ENCODE measurements around the gene DIS3L2. TPM values are rescaled to one million over a fixed set of nuclear protein-coding genes. Genes with fewer than 3 reads are reported as not detected.

DIS3L2 gene
- total RNA-seq, 2 experiments from 2014 or later = 39.8 to 39.9 TPM

DNA sequence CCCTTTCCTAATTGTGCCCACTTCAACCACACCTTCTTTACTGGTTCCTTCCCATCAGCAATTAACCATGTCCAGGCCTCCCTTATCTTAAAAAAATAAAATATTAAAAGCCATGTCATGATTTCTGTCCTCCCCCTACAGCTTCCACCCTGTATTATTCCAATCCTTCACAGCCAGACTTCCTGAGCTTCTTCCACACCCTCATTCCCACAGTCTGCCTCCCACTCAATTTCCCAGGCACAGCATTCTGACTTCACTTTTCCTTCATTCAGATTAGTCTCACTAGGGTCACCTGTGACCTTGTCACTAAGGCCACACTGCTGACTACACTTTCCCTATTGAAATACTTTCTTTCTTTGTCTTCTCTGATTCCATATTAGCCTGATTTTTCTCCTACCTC lies 159.4 kb downstream of the DIS3L2 start:
- no peak for ATAC-seq (ENCODE audit: low read depth)
- Mint-ChIP-seq H3K27ac (no peak overlapping the region), H3K9me3 (no peaks in the 10 kb centered on the region), H3K4me1 (peaks cover 8% of the 10 kb centered on the region), H3K36me3 (peaks cover 4% of the 10 kb centered on the region), H3K4me3 (no peak overlapping the region), H3K27me3 (no peaks in the 10 kb centered on the region)
- POLR2A ChIA-PET = no interaction called here
- no peak for DNase-seq

DNA sequence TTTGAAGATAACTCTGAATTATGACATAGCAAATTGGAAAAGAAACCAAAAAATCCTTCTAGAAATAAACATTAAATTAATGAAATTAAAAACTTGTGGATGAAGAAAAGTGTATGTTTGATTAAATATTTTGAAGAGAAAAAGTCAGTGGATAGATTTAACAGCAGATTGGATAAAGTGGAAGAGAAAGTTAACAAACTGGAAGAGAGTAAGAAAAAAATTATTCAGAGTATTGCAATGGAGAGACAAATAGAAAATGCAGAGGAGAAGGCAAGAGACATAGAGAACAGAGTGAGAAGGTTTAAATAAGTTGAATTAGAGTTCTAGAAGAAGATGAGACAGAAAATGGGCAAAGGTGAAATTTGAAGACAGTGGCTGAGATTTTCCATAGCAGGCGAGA lies 162.8 kb downstream of the DIS3L2 start:
- H3K36me3 Mint-ChIP-seq = peaks cover 2% of the 10 kb centered on the region
- peaks cover 13% of the 10 kb centered on the region for H3K4me1 Mint-ChIP-seq
- POLR2A ChIA-PET = no interaction called here
- no peak for DNase-seq
- no peak overlapping the region for H3K27ac Mint-ChIP-seq
- no peak overlapping the region for H3K4me3 Mint-ChIP-seq
- no peaks in the 10 kb centered on the region for H3K9me3 Mint-ChIP-seq
- no peak for ATAC-seq (ENCODE audit: low read depth)
- H3K27me3 Mint-ChIP-seq = no peaks in the 10 kb centered on the region

DNA sequence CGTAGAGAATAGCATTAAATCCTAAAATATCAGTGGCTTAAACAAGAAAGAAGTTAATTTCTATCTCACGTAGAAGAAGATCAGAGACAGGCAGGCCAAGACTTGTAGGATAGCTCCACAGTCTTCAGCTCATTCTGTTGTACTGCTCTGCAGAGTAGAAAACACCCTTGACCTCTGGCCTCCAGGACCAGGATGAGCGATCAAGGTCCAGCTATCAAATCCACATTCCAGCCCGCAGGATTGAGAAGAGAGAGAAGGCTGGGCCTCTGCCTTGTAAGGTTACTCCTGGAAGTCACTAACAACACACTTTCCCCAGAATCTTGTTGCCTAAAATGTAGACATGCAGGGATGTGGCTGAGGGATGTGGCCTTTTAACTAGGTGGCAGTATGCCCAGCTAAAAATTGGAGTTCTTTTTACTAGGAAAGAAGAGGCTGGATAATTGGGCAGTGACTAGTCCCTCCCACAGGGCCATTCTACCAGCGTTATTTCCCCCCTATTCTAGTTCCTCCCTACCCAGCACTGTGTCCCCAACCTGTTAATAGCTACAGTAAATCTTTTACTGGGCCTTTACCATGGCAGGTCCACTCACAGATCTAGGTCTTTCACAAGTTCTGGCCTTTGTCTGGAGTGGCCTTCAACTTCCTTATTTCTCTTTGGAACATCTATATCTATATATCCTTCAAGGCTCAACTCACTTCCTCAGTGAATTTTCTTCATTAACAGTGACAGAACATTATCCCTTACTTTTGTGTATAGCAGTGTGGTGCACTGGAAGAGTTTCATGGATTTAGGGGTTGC lies 165.0 kb downstream of the DIS3L2 start:
- POLR2A ChIA-PET = no interaction called here
- ATAC-seq (ENCODE audit: low read depth) = no peak
- Mint-ChIP-seq H3K4me3 (no peak overlapping the region), H3K36me3 (peaks cover 12% of the 10 kb centered on the region), H3K9me3 (no peaks in the 10 kb centered on the region), H3K4me1 (peaks cover 13% of the 10 kb centered on the region), H3K27ac (no peak overlapping the region), H3K27me3 (no peaks in the 10 kb centered on the region)
- DNase-seq = no peak

DNA sequence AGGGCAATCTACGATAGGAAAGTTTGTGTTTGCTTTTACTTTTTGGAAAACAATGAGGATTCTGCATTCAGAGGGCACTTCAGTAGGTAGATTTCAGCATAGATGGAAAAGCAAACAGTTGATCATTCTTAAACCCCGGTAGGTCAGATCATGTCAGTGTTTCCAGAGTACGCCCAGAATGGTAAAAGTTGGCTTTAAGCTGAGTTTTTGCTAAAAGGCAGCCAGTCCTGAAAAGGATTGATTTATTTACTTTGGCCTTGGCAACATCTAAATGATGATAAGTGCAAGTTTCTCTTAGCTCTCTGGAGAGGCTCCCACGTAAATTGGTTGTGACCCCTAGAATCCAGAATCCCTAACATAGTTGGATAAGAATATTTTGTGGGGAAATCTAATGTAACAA lies 168.0 kb downstream of the DIS3L2 start:
- DNase-seq = no peak
- ATAC-seq (ENCODE audit: low read depth) = no peak
- H3K4me1 Mint-ChIP-seq = peaks cover 9% of the 10 kb centered on the region
- H3K4me3 Mint-ChIP-seq = no peak overlapping the region
- no peaks in the 10 kb centered on the region for H3K9me3 Mint-ChIP-seq
- no peak overlapping the region for H3K27ac Mint-ChIP-seq
- POLR2A ChIA-PET = no interaction called here
- H3K36me3 Mint-ChIP-seq = peaks cover 20% of the 10 kb centered on the region
- H3K27me3 Mint-ChIP-seq = no peaks in the 10 kb centered on the region

DNA sequence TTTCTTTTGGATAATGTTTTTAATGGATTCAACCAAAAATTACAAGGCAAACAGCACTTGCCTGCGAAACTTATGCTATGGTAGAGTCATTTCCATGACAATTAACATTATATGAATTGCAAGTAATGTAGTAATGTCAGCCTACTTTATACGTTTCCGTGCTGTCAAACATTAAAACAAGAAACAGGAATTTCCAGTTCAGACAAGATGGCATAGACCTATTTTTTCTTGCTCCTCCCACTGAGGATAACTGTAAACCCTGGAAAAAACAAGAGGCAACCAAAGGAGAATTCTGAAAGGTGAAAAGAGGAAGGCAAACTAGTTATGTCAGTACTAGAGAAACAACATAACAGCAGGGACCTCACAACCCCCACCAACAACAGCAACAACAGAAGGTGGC lies 170.7 kb downstream of the DIS3L2 start:
- H3K4me1 Mint-ChIP-seq = peaks cover 19% of the 10 kb centered on the region
- POLR2A ChIA-PET = no interaction called here
- no peak for DNase-seq
- no peak for ATAC-seq (ENCODE audit: low read depth)
- no peak overlapping the region for H3K27ac Mint-ChIP-seq
- H3K27me3 Mint-ChIP-seq = no peaks in the 10 kb centered on the region
- no peaks in the 10 kb centered on the region for H3K9me3 Mint-ChIP-seq
- H3K36me3 Mint-ChIP-seq = peaks cover 25% of the 10 kb centered on the region
- H3K4me3 Mint-ChIP-seq = no peak overlapping the region

DNA sequence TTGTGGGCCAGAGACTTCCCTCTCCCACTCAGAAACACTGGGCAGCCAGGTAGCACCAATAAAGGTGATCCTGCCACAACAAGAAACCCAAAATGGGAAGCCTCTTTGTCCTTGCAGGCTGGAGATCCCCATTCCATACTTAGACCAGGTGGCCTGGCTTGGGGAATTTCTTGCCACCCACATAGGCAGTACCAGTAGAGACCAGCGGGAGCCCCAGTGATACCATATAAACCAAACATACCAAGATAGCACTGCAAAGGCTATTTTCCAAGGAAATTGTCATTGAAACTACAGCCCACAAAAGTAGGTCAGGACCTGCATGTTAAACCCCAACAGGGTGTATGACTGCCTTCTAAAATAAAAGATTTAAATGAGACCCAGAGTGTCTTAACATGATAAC lies 171.6 kb downstream of the DIS3L2 start:
- DNase-seq = no peak
- ATAC-seq (ENCODE audit: low read depth) = no peak

DNA sequence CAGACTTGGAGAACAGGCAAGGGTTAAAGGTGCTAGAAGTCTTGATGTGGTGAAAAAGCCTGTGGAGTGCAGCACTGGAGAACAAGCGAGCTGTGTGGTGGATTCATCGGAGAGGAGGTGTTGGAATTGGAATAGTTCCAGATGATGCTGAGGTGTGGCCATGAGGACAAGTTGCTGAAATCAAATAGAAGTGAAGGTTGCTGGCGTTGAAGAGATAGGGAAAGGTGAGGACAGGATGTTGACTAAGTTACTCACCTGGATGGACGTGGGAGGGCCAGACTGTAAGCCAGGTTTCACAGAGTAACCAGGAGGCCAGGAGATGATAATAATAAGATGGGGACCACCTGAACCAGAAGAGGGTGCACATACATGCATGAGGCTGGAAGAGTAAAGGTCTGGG lies 173.4 kb downstream of the DIS3L2 start:
- Mint-ChIP-seq H3K36me3 (peaks cover 25% of the 10 kb centered on the region), H3K27me3 (no peaks in the 10 kb centered on the region), H3K4me1 (peaks cover 31% of the 10 kb centered on the region), H3K9me3 (no peaks in the 10 kb centered on the region), H3K4me3 (no peak overlapping the region), H3K27ac (no peak overlapping the region)
- DNase-seq = no peak
- POLR2A ChIA-PET = no interaction called here
- ATAC-seq (ENCODE audit: low read depth) = no peak

More for the DNA sequence above, 171.6 kb downstream of the DIS3L2 start:
- Mint-ChIP-seq H3K27me3 (no peaks in the 10 kb centered on the region), H3K27ac (no peak overlapping the region), H3K36me3 (peaks cover 25% of the 10 kb centered on the region), H3K4me3 (no peak overlapping the region), H3K9me3 (no peaks in the 10 kb centered on the region), H3K4me1 (peaks cover 20% of the 10 kb centered on the region)
- POLR2A ChIA-PET = interaction anchor here (0.6 kb wide), 1 partner anchor 101 kb away, joined by 5 read pairs; no protein-coding TSS in a partner anchor

DNA sequence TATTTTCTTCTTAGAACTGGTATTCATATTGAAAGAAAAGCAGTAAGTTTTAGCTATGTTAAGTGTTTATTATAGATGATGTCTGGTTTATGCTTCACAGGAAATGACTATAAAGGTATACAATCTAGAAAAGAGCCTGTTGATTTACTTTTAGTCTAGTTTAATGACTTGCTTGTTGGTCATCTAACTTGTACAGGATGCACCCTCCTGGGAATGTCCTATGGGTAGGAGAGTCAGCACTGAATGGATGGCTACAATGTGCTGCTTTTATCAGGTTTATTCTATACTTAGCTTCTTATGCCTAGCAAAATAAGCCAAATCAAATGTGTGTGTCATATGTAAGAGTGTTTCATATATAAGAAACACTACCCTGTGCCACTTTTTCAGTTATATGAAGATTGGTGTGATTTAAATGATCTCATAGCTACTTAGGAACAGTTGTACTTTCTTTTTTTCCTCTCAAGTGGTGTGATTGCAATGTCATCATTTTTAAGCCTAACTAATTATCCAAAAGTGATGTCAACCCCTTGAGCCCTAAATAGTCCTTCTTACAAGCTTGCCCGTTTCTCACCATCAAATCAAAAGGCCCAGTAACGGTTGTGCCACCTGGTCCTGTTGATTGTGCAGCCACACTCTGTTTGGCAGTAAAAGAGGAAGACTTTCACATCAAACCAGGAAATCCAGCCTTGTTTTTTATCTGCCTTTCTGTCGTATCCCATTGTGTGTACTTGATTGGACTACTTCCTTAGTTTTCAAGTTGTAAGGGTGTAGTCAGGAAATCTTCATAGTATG lies 176.0 kb downstream of the DIS3L2 start:
- ATAC-seq (ENCODE audit: low read depth) = no peak
- Mint-ChIP-seq H3K27me3 (no peaks in the 10 kb centered on the region), H3K9me3 (no peaks in the 10 kb centered on the region), H3K36me3 (peaks cover 19% of the 10 kb centered on the region), H3K4me3 (no peak overlapping the region), H3K4me1 (peaks cover 37% of the 10 kb centered on the region), H3K27ac (no peak overlapping the region)
- no peak for DNase-seq
- POLR2A ChIA-PET = no interaction called here

DNA sequence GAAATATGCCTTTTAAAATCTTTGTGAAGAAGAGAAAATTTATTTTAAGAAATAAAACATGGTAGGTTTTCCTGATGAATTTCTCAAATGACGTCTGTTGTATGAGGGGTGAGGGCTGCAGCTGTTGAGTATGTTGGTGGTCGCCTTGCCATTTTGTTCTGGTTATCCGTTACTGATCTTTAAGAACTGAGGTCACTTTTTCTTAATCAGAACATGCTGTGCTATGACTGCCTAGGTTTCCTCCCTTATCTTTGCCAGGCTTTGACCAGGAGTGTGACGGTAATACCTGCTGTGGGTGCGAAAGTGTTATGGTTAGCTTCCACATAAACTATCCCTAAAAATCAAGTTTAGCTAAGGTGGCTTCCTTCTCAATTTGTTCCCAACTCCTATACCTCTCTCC lies 176.9 kb downstream of the DIS3L2 start:
- ATAC-seq (ENCODE audit: low read depth) (no peak), DNase-seq (no peak)
- H3K4me3 Mint-ChIP-seq = no peak overlapping the region
- H3K27ac Mint-ChIP-seq = no peak overlapping the region
- peaks cover 37% of the 10 kb centered on the region for H3K4me1 Mint-ChIP-seq
- H3K9me3 Mint-ChIP-seq = no peaks in the 10 kb centered on the region
- H3K27me3 Mint-ChIP-seq = no peaks in the 10 kb centered on the region
- peaks cover 16% of the 10 kb centered on the region for H3K36me3 Mint-ChIP-seq
- POLR2A ChIA-PET = interaction anchor here (1.0 to 1.5 kb wide), 2 partner anchors 177 to 184 kb away, joined by 3 to 5 read pairs; partner anchors contain the start of gene DIS3L2

DNA sequence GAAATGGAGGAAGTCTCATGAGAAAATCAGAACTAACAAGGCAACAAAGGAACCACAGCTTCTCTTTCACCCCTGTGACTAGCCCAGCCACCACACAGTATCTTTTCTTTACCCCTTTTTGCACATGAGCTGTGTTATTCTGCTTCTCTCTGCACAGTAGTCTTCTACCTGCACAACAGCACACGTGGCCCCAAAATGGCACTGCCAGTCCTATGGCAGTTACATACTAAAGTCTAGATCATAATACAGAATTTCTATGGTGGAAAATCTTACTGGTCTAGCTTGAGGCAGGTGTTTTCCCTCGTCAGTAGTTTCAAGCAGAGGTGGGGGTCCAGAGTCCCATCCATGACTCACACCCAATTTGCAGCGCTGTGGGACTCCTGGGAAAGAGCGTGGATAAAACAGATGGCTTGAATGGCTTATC lies 177.7 kb downstream of the DIS3L2 start:
- Mint-ChIP-seq H3K9me3 (no peaks in the 10 kb centered on the region), H3K4me3 (peak overlapping the region; percentile 45), H3K27me3 (no peaks in the 10 kb centered on the region), H3K4me1 (peaks cover 37% of the 10 kb centered on the region), H3K36me3 (peaks cover 16% of the 10 kb centered on the region), H3K27ac (peak overlapping the region; percentile 66)
- POLR2A ChIA-PET = interaction anchor here (1.0 to 1.5 kb wide), 2 partner anchors 178 to 183 kb away, joined by 3 to 5 read pairs; partner anchors contain the start of gene DIS3L2
- peak; percentile 88 for ATAC-seq (ENCODE audit: low read depth)
- DNase-seq = no peak

DNA sequence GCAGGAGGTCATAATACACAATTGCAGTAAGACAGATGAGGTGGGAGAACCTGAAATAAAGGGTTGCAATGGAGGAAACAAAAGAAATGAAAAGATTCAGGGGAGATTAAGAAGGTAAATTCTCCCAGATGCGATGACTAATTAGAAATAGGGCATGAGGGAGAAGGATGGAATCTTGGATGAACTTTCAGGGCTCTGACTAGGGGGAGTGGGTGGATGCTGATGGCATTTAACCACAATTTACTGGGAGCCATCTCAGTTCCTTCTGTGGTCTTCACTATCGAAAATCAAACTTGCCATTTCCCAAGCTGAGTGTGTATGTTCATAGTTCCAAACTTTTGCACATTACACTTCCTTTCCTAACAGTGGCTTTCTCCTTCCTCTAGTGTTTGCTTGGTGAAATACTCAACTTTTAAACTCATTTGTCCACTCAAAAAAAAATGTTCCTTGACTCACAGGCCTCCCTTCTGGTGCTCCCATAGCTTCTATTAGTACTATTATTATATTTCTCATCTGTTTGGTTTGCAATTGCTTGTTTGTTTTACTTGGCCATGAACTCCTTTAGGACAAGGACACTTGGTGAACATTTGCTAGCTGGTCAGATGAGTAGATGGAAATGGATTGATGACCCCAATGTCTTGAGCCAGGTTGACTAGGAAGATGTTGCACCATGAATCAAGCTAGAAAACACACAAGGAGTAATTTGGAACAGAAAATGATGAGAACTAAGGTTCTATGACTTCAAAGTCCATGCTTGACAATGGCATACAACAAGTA lies 178.5 kb downstream of the DIS3L2 start:
- POLR2A ChIA-PET = interaction anchor here (1.5 kb wide), 1 partner anchor 179 kb away, joined by 5 read pairs; the partner anchor contains the start of gene DIS3L2
- peak overlapping the region; percentile 45 for H3K4me3 Mint-ChIP-seq
- DNase-seq (no peak), ATAC-seq (ENCODE audit: low read depth) (no peak)
- H3K27ac Mint-ChIP-seq = no peak overlapping the region
- H3K9me3 Mint-ChIP-seq = no peaks in the 10 kb centered on the region
- H3K27me3 Mint-ChIP-seq = no peaks in the 10 kb centered on the region
- H3K36me3 Mint-ChIP-seq = peaks cover 14% of the 10 kb centered on the region
- peaks cover 34% of the 10 kb centered on the region for H3K4me1 Mint-ChIP-seq

DNA sequence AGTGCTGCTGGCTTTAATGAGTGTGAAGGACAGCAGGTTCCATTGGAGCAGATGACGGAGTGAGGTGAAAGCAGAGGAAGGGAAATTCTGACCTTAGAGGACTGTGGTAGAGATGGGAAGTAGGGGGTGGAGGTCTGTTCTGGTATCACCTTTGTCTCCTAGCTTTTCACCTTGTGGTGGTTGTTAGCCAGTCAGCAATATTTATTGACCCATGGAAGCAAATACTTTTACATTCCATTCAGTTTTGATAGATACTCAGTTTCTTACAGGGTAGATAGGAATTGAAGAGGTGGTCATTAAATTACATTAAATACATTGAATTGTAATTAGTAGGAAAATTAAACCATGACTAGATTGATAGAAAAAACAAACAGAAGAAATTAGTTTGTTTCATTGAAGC lies 180.1 kb downstream of the DIS3L2 start:
- POLR2A ChIA-PET = interaction anchor here (1.6 kb wide), 1 partner anchor 215 kb away, joined by 4 read pairs; the partner anchor contains the start of gene NPPC

DNA sequence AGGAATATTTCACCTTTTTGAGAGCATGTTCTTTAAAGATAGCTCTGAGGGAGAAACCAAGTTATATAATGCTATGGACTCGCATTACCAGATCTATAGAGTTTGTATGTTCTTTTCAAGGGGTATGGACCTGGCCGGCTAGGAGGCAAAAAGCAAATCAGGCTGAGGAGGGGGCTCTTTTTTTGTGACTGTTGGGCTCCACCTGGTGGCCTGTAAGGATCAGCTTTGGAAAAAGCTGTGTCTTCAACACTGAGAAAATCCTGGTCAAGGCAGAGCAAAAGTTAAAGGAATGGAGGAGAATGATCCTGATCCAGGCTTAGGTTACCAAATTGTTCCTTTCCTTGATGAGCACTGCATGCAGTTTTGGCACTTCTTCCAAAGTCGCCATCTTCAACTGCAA lies 180.5 kb downstream of the DIS3L2 start:
- H3K36me3 Mint-ChIP-seq = peaks cover 14% of the 10 kb centered on the region
- H3K27me3 Mint-ChIP-seq = no peaks in the 10 kb centered on the region
- DNase-seq (no peak), ATAC-seq (ENCODE audit: low read depth) (peak; percentile 30)
- H3K27ac Mint-ChIP-seq = no peak overlapping the region
- H3K4me1 Mint-ChIP-seq = peaks cover 27% of the 10 kb centered on the region
- no peak overlapping the region for H3K4me3 Mint-ChIP-seq
- POLR2A ChIA-PET = interaction anchor here (1.6 kb wide), 1 partner anchor 216 kb away, joined by 4 read pairs; the partner anchor contains the start of gene NPPC
- H3K9me3 Mint-ChIP-seq = no peaks in the 10 kb centered on the region

More for the DNA sequence above, 180.1 kb downstream of the DIS3L2 start:
- H3K9me3 Mint-ChIP-seq = no peaks in the 10 kb centered on the region
- peaks cover 14% of the 10 kb centered on the region for H3K36me3 Mint-ChIP-seq
- DNase-seq = no peak
- H3K4me3 Mint-ChIP-seq = no peak overlapping the region
- no peak overlapping the region for H3K27ac Mint-ChIP-seq
- H3K27me3 Mint-ChIP-seq = no peaks in the 10 kb centered on the region
- no peak for ATAC-seq (ENCODE audit: low read depth)
- peaks cover 27% of the 10 kb centered on the region for H3K4me1 Mint-ChIP-seq

Measured in activated naive CD8-positive, alpha-beta T cell treated with anti-CD3 and anti-CD28 coated beads, Interleukin-2, amount 10 ng/mL, durations not matched to agents 7 days and 5 days (primary cell).